PFSK-1 (cell line): ENCODE measurements around the gene AIRE.

Experiments
- POLR2AphosphoS5 ChIP-seq: IDR thresholded peaks from 2 replicates; pipeline ENCODE4 v1.6.1; 2012; ENCODE audit warnings: low read depth, mild to moderate bottlenecking, control low read depth, low read length, moderate library complexity
- SIN3A ChIP-seq: IDR thresholded peaks from 2 replicates; pipeline ENCODE4 v1.6.1; 2012; ENCODE audit warnings: mild to moderate bottlenecking, low read length, moderate library complexity, borderline replicate concordance; ENCODE audit not compliant: insufficient read depth

- TF ChIP-seq SIN3A = no peak
- no peak for TF ChIP-seq POLR2AphosphoS5
Measured at GRCh38 chr21:44293551-44294231, 8.0 kb downstream of the AIRE start.
